Esophagus (tissue), 2 donors: ENCODE measurements around the gene GTF2B. TPM values are rescaled to one million over a fixed set of nuclear protein-coding genes. Genes with fewer than 3 reads are reported as not detected.
"Not testable (repeated sequence)": the region's sequence is repeated elsewhere in the genome, so short reads cannot be mapped to it uniquely, and the experiment has no call there.

ENCODE experiments used
- H3K27ac ChIP-seq, 2 donors: one replicate each; pipeline ENCODE4 v1.5.1; 2013; ENCODE audit warnings: low read depth in 2 of 2, mild to moderate bottlenecking in 2 of 2, inconsistent platforms in 1 of 2, low read length in 1 of 2, moderate library complexity in 1 of 2
- H3K27me3 ChIP-seq, 2 donors: one replicate each; pipeline ENCODE4 v1.6.1; 2013; ENCODE audit warnings: low read length in 2 of 2, control low read depth in 1 of 2, mild to moderate bottlenecking in 1 of 2; ENCODE audit not compliant: insufficient read depth in 2 of 2, control insufficient read depth in 1 of 2
- H3K36me3 ChIP-seq, 2 donors: one replicate each; pipeline ENCODE4 v1.6.1; 2013; ENCODE audit warnings: low read length in 1 of 2; ENCODE audit not compliant: control insufficient read depth in 2 of 2, insufficient read depth in 2 of 2
- H3K4me1 ChIP-seq, 2 donors: one replicate each; pipeline ENCODE4 v1.6.1; 2013; ENCODE audit warnings: low read length in 1 of 2; ENCODE audit not compliant: control insufficient read depth in 2 of 2, insufficient read depth in 2 of 2
- H3K4me3 ChIP-seq, 2 donors: one replicate each; pipeline ENCODE4 v1.5.1; 2013; ENCODE audit warnings: low read length in 2 of 2, mild to moderate bottlenecking in 2 of 2, low read depth in 1 of 2, moderate library complexity in 1 of 2
- H3K9me3 ChIP-seq, 2 donors: one replicate each; pipeline ENCODE4 v1.6.1; 2013; ENCODE audit warnings: mild to moderate bottlenecking in 2 of 2, low read depth in 1 of 2, low read length in 1 of 2, moderate library complexity in 1 of 2; ENCODE audit not compliant: control insufficient read depth in 2 of 2, insufficient read depth in 1 of 2
- WGBS, 2 donors: extraction: QIAGEN DNeasy Blood & Tissue Kit; methylation state at CpG; one replicate each; pipeline ENCODE4 v1.1.7; 2013; 5-methylcytosine and 5-hydroxymethylcytosine counted together
- polyA plus RNA-seq, 2 donors: library from polyadenylated mRNA; stranded (reverse); fragments of 200-250 nt; gene quantifications; one replicate each; pipeline ENCODE4 v1.2.3, GENCODE V29; 2013
- donor health status: healthy with polysubstance abuse.
- donor health status: Bipolar disorder and iron deficiency.

GTF2B gene
- polyA plus RNA-seq, 2 donors: 19.8 to 25.5 TPM

GRCh38 chr1:88917321-88918025, 26.1 kb upstream of the GTF2B start:
- H3K27me3 ChIP-seq: no peaks in the 10 kb centered on the region
- H3K4me3 ChIP-seq: no peak overlapping the region
- WGBS, 2 donors: 96 to 99% methylated on average over 3 of the region's 3 CpGs
- H3K36me3 ChIP-seq: peaks cover 0 to 5% of the 10 kb centered on the region in 2 donors
- no peak overlapping the region for H3K27ac ChIP-seq
- H3K4me1 ChIP-seq: no peaks in the 10 kb centered on the region
- H3K9me3 ChIP-seq: peaks cover 11 to 12% of the 10 kb centered on the region in 2 donors

- Histone ChIP-seq H3K36me3 (peaks cover 0 to 5% of the 10 kb centered on the region in 2 donors), H3K4me3 (no peak overlapping the region), H3K4me1 (no peaks in the 10 kb centered on the region)
These were observed 25.5 kb upstream of the GTF2B start for GRCh38 chr1:88916883-88917282.

GRCh38 chr1:88911800-88912199, 20.4 kb upstream of the GTF2B start:
- not testable (repeated sequence) for H3K36me3 ChIP-seq, H3K9me3 ChIP-seq, H3K4me3 ChIP-seq, H3K27ac ChIP-seq, H3K4me1 ChIP-seq, H3K27me3 ChIP-seq
- 90 to 95% methylated on average over 9 of the region's 9 CpGs for WGBS, 2 donors

More at GRCh38 chr1:88916883-88917282, 25.5 kb upstream of the GTF2B start:
- no peaks in the 10 kb centered on the region for H3K27me3 ChIP-seq
- peaks cover 11 to 12% of the 10 kb centered on the region in 2 donors for H3K9me3 ChIP-seq
- H3K27ac ChIP-seq: no peak overlapping the region
- WGBS, 2 donors: 68 to 69% methylated on average over 1 of the region's 1 CpG

GRCh38 chr1:88911161-88911560, 19.8 kb upstream of the GTF2B start:
- no peak overlapping the region for H3K4me3 ChIP-seq
- no peaks in the 10 kb centered on the region for H3K36me3 ChIP-seq
- H3K4me1 ChIP-seq: no peaks in the 10 kb centered on the region
- H3K9me3 ChIP-seq: no peaks in the 10 kb centered on the region
- H3K27ac ChIP-seq: no peak overlapping the region
- 80% methylated on average over 9 of the region's 9 CpGs for WGBS, 2 donors
- no peaks in the 10 kb centered on the region for H3K27me3 ChIP-seq

GRCh38 chr1:88910401-88910800, 19.0 kb upstream of the GTF2B start:
- H3K27ac ChIP-seq: no peak overlapping the region
- H3K4me3 ChIP-seq: no peak overlapping the region
- H3K4me1 ChIP-seq: no peaks in the 10 kb centered on the region
- H3K27me3 ChIP-seq: no peaks in the 10 kb centered on the region
- no peaks in the 10 kb centered on the region for H3K9me3 ChIP-seq
- no peaks in the 10 kb centered on the region for H3K36me3 ChIP-seq
- 72 to 77% methylated on average over 1 of the region's 1 CpG for WGBS, 2 donors

- no peaks in the 10 kb centered on the region for H3K36me3 ChIP-seq
- 95% methylated on average over 4 of the region's 4 CpGs for WGBS, 2 donors
- H3K27me3 ChIP-seq: no peaks in the 10 kb centered on the region
- H3K9me3 ChIP-seq: no peaks in the 10 kb centered on the region
- H3K4me3 ChIP-seq: no peak overlapping the region
- H3K4me1 ChIP-seq: no peaks in the 10 kb centered on the region
- no peak overlapping the region for H3K27ac ChIP-seq
These were observed 9.5 kb upstream of the GTF2B start for GRCh38 chr1:88900883-88901282.

GRCh38 chr1:88897070-88897730, 5.8 kb upstream of the GTF2B start:
- Histone ChIP-seq H3K9me3 (no peaks in the 10 kb centered on the region), H3K27ac (no peak overlapping the region), H3K36me3 (no peaks in the 10 kb centered on the region), H3K4me1 (no peaks in the 10 kb centered on the region), H3K4me3 (no peak overlapping the region), H3K27me3 (no peaks in the 10 kb centered on the region)
- 72 to 88% methylated on average over 4 of the region's 4 CpGs for WGBS, 2 donors

GRCh38 chr1:88892357-88892877, 1.1 kb upstream of the GTF2B start:
- no peaks in the 10 kb centered on the region for H3K27me3 ChIP-seq
- H3K27ac ChIP-seq: no peak overlapping the region
- WGBS, 2 donors: 62 to 68% methylated on average over 11 of the region's 11 CpGs
- no peaks in the 10 kb centered on the region for H3K9me3 ChIP-seq
- no peaks in the 10 kb centered on the region for H3K4me1 ChIP-seq
- H3K4me3 ChIP-seq: peak overlapping the region in 1 of 2 donors; percentile 99
- no peaks in the 10 kb centered on the region for H3K36me3 ChIP-seq

- 17 to 28% methylated on average over 10 of the region's 10 CpGs for WGBS, 2 donors
- peak overlapping the region in 1 of 2 donors; percentile 99 for H3K4me3 ChIP-seq
- H3K4me1 ChIP-seq: no peaks in the 10 kb centered on the region
- no peaks in the 10 kb centered on the region for H3K9me3 ChIP-seq
- no peaks in the 10 kb centered on the region for H3K27me3 ChIP-seq
- peak overlapping the region; percentile 95 to 98 for H3K27ac ChIP-seq
- H3K36me3 ChIP-seq: no peaks in the 10 kb centered on the region
These were observed 579 bp upstream of the GTF2B start for GRCh38 chr1:88891951-88892340.
